H1 (cell line): ENCODE results near the gene EHD2. TPM values are rescaled to one million over a fixed set of nuclear protein-coding genes. Genes with fewer than 3 reads are reported as not detected.

Experiments
- CTCF ChIA-PET: fragments of 300-600 bp; sonication (Branson Sonifier 250); formaldehyde crosslinking; loops from one replicate; lab custom pipeline; 2021; ENCODE audit not compliant: partially characterized antibody; lab: Charles Lee
- POLR2A ChIA-PET: fragments of 300-600 bp; sonication (Branson Sonifier 250); formaldehyde crosslinking; loops from one replicate; lab custom pipeline; 2021; ENCODE audit warnings: inconsistent platforms; ENCODE audit not compliant: partially characterized antibody; lab: Charles Lee
- DNase-seq, 2 experiments: peaks; one replicate each; pipeline versions ENCODE4 v3.0.0 to v3.0.0-alpha.2; 2010 to 2022; ENCODE audit warnings: low spot score in 2 of 2, low read depth in 1 of 2, mixed read lengths in 1 of 2
- FAIRE-seq: peaks from 2 replicates; lab custom pipeline; 2011; peaks lifted over from hg19 to GRCh38; lab: Jason Lieb, UNC
- H2AFZ ChIP-seq: 2 replicates; pipeline ENCODE4 v1.8.1; 2012; ENCODE audit warnings: low read length, inconsistent platforms
- H2AK5ac ChIP-seq: 2 replicates; pipeline ENCODE4 v1.6.1; 2013; ENCODE audit warnings: low read depth, low read length
- H2BK120ac ChIP-seq: replicated peaks from 2 replicates; pipeline ENCODE3; 2013; ENCODE audit warnings: low read depth, low read length, inconsistent platforms
- H2BK12ac ChIP-seq: 2 replicates; pipeline ENCODE4 v1.6.1; 2013; ENCODE audit warnings: low read depth, low read length
- H2BK15ac ChIP-seq: 2 replicates; pipeline ENCODE4 v1.6.1; 2013; ENCODE audit warnings: low read length
- H2BK20ac ChIP-seq: 2 replicates; pipeline ENCODE4 v1.6.1; 2013; ENCODE audit warnings: low read length
- H2BK5ac ChIP-seq: 2 replicates; pipeline ENCODE4 v1.6.1; 2013; ENCODE audit warnings: low read depth, low read length
- H3K14ac ChIP-seq: 2 replicates; pipeline ENCODE4 v1.6.1; 2013; ENCODE audit warnings: inconsistent platforms; ENCODE audit not compliant: insufficient read length
- H3K18ac ChIP-seq: 2 replicates; pipeline ENCODE4 v1.6.1; 2013; ENCODE audit warnings: low read length; ENCODE audit errors: extremely low read depth
- H3K23ac ChIP-seq: 2 replicates; pipeline ENCODE4 v1.6.1; 2013; ENCODE audit warnings: inconsistent platforms; ENCODE audit not compliant: insufficient read length
- H3K23me2 ChIP-seq: 2 replicates; pipeline ENCODE4 v1.6.1; 2013; ENCODE audit warnings: low read depth, low read length
- H3K27ac ChIP-seq: 2 replicates; pipeline ENCODE4 v1.6.1; 2011; ENCODE audit warnings: low read depth, low read length, inconsistent platforms
- H3K27me3 ChIP-seq, 4 experiments: replicated peaks in 1 of 4; 1 replicate in 1 of 4; 2 replicates in 3 of 4; pipeline versions ENCODE4 v1.6.1 to v1.8.1; 2011 to 2013; ENCODE audit warnings: low read length in 3 of 4, mild to moderate bottlenecking in 3 of 4, inconsistent platforms in 2 of 4, mixed read lengths in 2 of 4, moderate library complexity in 1 of 4; ENCODE audit not compliant: control insufficient read depth in 3 of 4, insufficient read depth in 3 of 4; ENCODE audit errors: extremely low read depth in 1 of 4
- H3K36me3 ChIP-seq, 4 experiments: 2 replicates each; pipeline versions ENCODE4 v1.6.1 to v1.8.1; 2011 to 2013; ENCODE audit warnings: mild to moderate bottlenecking in 4 of 4, low read length in 3 of 4, moderate library complexity in 2 of 4, control low read depth in 1 of 4, inconsistent platforms in 1 of 4; ENCODE audit not compliant: insufficient read depth in 4 of 4, control insufficient read depth in 2 of 4
- H3K4ac ChIP-seq: replicated peaks from 2 replicates; pipeline ENCODE3; 2013; ENCODE audit warnings: low read length, low read depth, mixed read lengths, inconsistent platforms; ENCODE audit not compliant: insufficient read length
- H3K4me1 ChIP-seq, 4 experiments: replicated peaks in 1 of 4; 1 replicate in 1 of 4; 2 replicates in 3 of 4; pipeline versions ENCODE4 v1.6.1 to v1.8.1; 2011 to 2013; ENCODE audit warnings: low read length in 3 of 4, inconsistent platforms in 2 of 4, mixed read lengths in 1 of 4; ENCODE audit not compliant: insufficient read depth in 4 of 4, control insufficient read depth in 3 of 4
- H3K4me2 ChIP-seq, 2 experiments: 2 replicates each; pipeline versions ENCODE4 v1.6.1 to v1.8.1; 2011 to 2013; ENCODE audit warnings: low read depth in 2 of 2, low read length in 2 of 2, control low read depth in 1 of 2, inconsistent platforms in 1 of 2, mild to moderate bottlenecking in 1 of 2; ENCODE audit not compliant: insufficient read depth in 1 of 2
- H3K4me3 ChIP-seq, 4 experiments: fragments of 200-600, 300-600 bp in 1 of 4; sonication (generic), shearing (Covaris generic), sonication (Bioruptor Twin) in 1 of 4; 2 replicates each; pipeline versions ENCODE4 v1.5.1 to v1.8.1; 2011 to 2016; ENCODE audit warnings: low read length in 4 of 4, low read depth in 3 of 4, control low read depth in 2 of 4, inconsistent platforms in 2 of 4, mild to moderate bottlenecking in 2 of 4, mixed read lengths in 1 of 4, moderate library complexity in 1 of 4; ENCODE audit not compliant: insufficient read depth in 2 of 4; ENCODE audit errors: extremely low read depth in 1 of 4
- H3K56ac ChIP-seq: replicated peaks from 2 replicates; pipeline ENCODE3; 2013; ENCODE audit warnings: low read depth, mild to moderate bottlenecking, mixed read lengths, low read length, inconsistent platforms; ENCODE audit not compliant: insufficient read length
- H3K79me1 ChIP-seq: 2 replicates; pipeline ENCODE4 v1.6.1; 2013; ENCODE audit warnings: low read depth, low read length, control low read depth
- H3K79me2 ChIP-seq, 2 experiments: 2 replicates each; pipeline versions ENCODE4 v1.6.1 to v1.8.1; 2012 to 2013; ENCODE audit warnings: low read length in 2 of 2, mild to moderate bottlenecking in 2 of 2, inconsistent platforms in 1 of 2; ENCODE audit not compliant: insufficient read depth in 2 of 2, control insufficient read depth in 1 of 2
- H3K9ac ChIP-seq, 4 experiments: replicated peaks in 1 of 4; 1 replicate in 1 of 4; 2 replicates in 3 of 4; pipeline versions ENCODE4 v1.6.1 to v1.8.1; 2011 to 2013; ENCODE audit warnings: low read depth in 3 of 4, low read length in 3 of 4, control low read depth in 2 of 4, mild to moderate bottlenecking in 2 of 4, moderate library complexity in 2 of 4, inconsistent platforms in 1 of 4; ENCODE audit errors: extremely low read depth in 1 of 4
- H3K9me3 ChIP-seq, 2 experiments: 2 replicates each; pipeline versions ENCODE4 v1.6.1 to v1.8.1; 2012 to 2013; ENCODE audit warnings: mild to moderate bottlenecking in 2 of 2, moderate library complexity in 2 of 2, control low read depth in 1 of 2, inconsistent platforms in 1 of 2, low read depth in 1 of 2, low read length in 1 of 2, mixed read lengths in 1 of 2; ENCODE audit not compliant: insufficient read depth in 2 of 2
- H4K20me1 ChIP-seq, 2 experiments: replicated peaks in 1 of 2; 2 replicates each; pipeline versions ENCODE3 to v1.8.1; 2011 to 2013; ENCODE audit warnings: inconsistent platforms in 2 of 2, low read length in 2 of 2, mild to moderate bottlenecking in 1 of 2; ENCODE audit not compliant: insufficient read depth in 2 of 2, control insufficient read depth in 1 of 2
- H4K5ac ChIP-seq: 2 replicates; pipeline ENCODE4 v1.6.1; 2013; ENCODE audit warnings: low read length, low read depth, mixed read lengths, inconsistent platforms; ENCODE audit not compliant: insufficient read length
- H4K8ac ChIP-seq: 2 replicates; pipeline ENCODE4 v1.8.0; 2013; ENCODE audit warnings: mild to moderate bottlenecking, moderate library complexity, low read length, inconsistent platforms; ENCODE audit not compliant: insufficient read depth; ENCODE audit errors: extremely low read depth
- H4K91ac ChIP-seq: replicated peaks from 2 replicates; pipeline ENCODE3; 2013; ENCODE audit warnings: low read length, mixed read lengths, inconsistent platforms; ENCODE audit not compliant: insufficient read length
- ATF2 ChIP-seq: IDR thresholded peaks from 2 replicates; pipeline ENCODE4 v1.6.1; 2012; ENCODE audit warnings: low read length, inconsistent platforms
- MAX ChIP-seq: IDR thresholded peaks from 2 replicates; pipeline ENCODE4 v1.6.1; 2012; ENCODE audit warnings: inconsistent platforms
- WGBS, 2 experiments: shearing (Covaris generic) in 1 of 2; methylation state at CpG; one replicate each; pipeline versions ENCODE4 v1.1.6 to v1.1.7; 2013 to 2015; ENCODE audit warnings: low lambda C conversion rate in 2 of 2, mixed read lengths in 2 of 2, inconsistent platforms in 1 of 2, low coverage in 1 of 2, missing lambda C conversion rate in 1 of 2; ENCODE audit not compliant: insufficient replicate concordance in 2 of 2, insufficient coverage in 1 of 2, insufficient read length in 1 of 2; ENCODE audit errors: extremely low coverage in 1 of 2, missing lambda C conversion rate in 1 of 2; 5-methylcytosine and 5-hydroxymethylcytosine counted together
- polyA plus RNA-seq, 7 experiments: library from polyadenylated mRNA; depleted of rRNA in 3 of 7; stranded (reverse) in 5 of 7; unstranded in 2 of 7; fragments of >200 nt in 5 of 7; fragments of 200-250 nt in 2 of 7; gene quantifications; 1 replicate in 5 of 7; 2 replicates in 1 of 7; 4 replicates in 1 of 7; pipeline versions ENCODE4 v1.2.1 to v1.2.3, GENCODE V29; 2011 to 2013; ENCODE audit warnings: missing spikeins in 2 of 7, mixed read lengths in 2 of 7
- total RNA-seq: library from RNA; stranded (reverse); fragmentation: NEBNext Ultra II Directional; extraction: Animal tissue kit (Norgen Biotek cat#: 25700); gene quantifications from 2 replicates; pipeline ENCODE4 v1.2.1, GENCODE V29; 2021

EHD2 gene
- total and polyA plus RNA-seq, 2 of the 8 experiments (the other 6 are each of a cell fraction or from before 2014, with no cell fraction given): 4.5 to 14.3 TPM

GRCh38 chr19:47719047-47719859 is 6.0 kb downstream of the EHD2 start:
- 0 out of 7 replicates have a peak overlapping the region, but pooled peaks of 1 of the 4 experiments have one; percentile 4 for H3K9ac ChIP-seq
- 73% methylated on average over 13 of the region's 26 CpGs; no CpG with 5 or more reads in 1 of the 2 experiments for WGBS, 2 experiments

More at GRCh38 chr19:47719047-47719859, 6.0 kb downstream of the EHD2 start:
- peaks cover 0 to 4% (median 3%) of the 10 kb centered on the region in 4 experiments; a peak in 4 of 7 replicates for H3K4me1 ChIP-seq
- H3K23ac ChIP-seq: no peak overlapping the region
- no peak overlapping the region for H3K4me3 ChIP-seq
- H2BK15ac ChIP-seq: peak overlapping the region; percentile 72; the same call in 1 of the 2 replicates
- no peak overlapping the region for H2AK5ac ChIP-seq
- peak overlapping the region in 1 of 2 experiments; percentile 11; a peak in 1 of 4 replicates for H3K4me2 ChIP-seq
- ChIA-PET CTCF (interaction anchor here (5.2 to 24.9 kb wide), 3 partner anchors 9 to 280 kb away, joined by 37 to 436 read pairs (median 143); no protein-coding TSS in a partner anchor), POLR2A (interaction anchor here (0.6 to 1.2 kb wide), 7 partner anchors 10 to 375 kb away, joined by 3 to 4 read pairs (median 3); no protein-coding TSS in a partner anchor)
- TF ChIP-seq MAX (peak; percentile 78), ATF2 (no peak)
- H2BK5ac ChIP-seq: 0 out of 2 replicates have a peak overlapping the region, but pooled peaks have one; percentile 52
- H2AFZ ChIP-seq: no peak overlapping the region
- H3K36me3 ChIP-seq: no peaks in the 10 kb centered on the region
- H3K79me2 ChIP-seq: no peaks in the 10 kb centered on the region
- H4K20me1 ChIP-seq: peaks cover 0 to 4% of the 10 kb centered on the region in 2 experiments
- H2BK20ac ChIP-seq: no peak overlapping the region
- H3K27me3 ChIP-seq: no peaks in the 10 kb centered on the region
- peak overlapping the region; percentile 36; the same call in 1 of the 2 replicates for H3K27ac ChIP-seq
- H3K9me3 ChIP-seq: peaks cover 3% of the 10 kb centered on the region in 2 experiments; a peak in 1 of 4 replicates
- DNase-seq (no peak), FAIRE-seq (no peak)
- H3K14ac ChIP-seq: no peak overlapping the region
- no peak overlapping the region for H2BK120ac ChIP-seq
- H4K5ac ChIP-seq: peak overlapping the region; percentile 30
- H3K4ac ChIP-seq: peak overlapping the region; percentile 99
- H3K18ac ChIP-seq: no peak overlapping the region; the same call in 1 of the 2 replicates
- peak overlapping the region; percentile 97 for H4K91ac ChIP-seq
- no peak overlapping the region for H3K56ac ChIP-seq
- H3K79me1 ChIP-seq: no peaks in the 10 kb centered on the region
- H3K23me2 ChIP-seq: no peaks in the 10 kb centered on the region
- H4K8ac ChIP-seq: peak overlapping the region; percentile 57; the same call in 1 of the 2 replicates
- no peak overlapping the region for H2BK12ac ChIP-seq
